Measurements from ENCODE around the gene CNDP2.

CNDP2 gene

GRCh38 chr18:74508821-74509225, 12.7 kb downstream of the CNDP2 start:
- DNase-seq (ENCODE audit: low spot score), result no peak
- no peak for TF ChIP-seq CTCF (IDR thresholded peaks at IDR 0.05; ENCODE audit: borderline replicate concordance, control extremely low read depth, extremely low read depth, insufficient read depth, missing control alignments)
- in situ Hi-C loops (cut with MboI; ENCODE audit: low sequenced_read_pairs, unreplicated experiment), result no loop called here

- TF ChIP-seq CTCF (IDR thresholded peaks at IDR 0.05; ENCODE audit: borderline replicate concordance, control extremely low read depth, extremely low read depth, insufficient read depth, missing control alignments), result no peak
- DNase-seq (ENCODE audit: low spot score), result no peak
- in situ Hi-C loops (cut with MboI; ENCODE audit: low sequenced_read_pairs, unreplicated experiment), result no loop called here
These were observed 13.9 kb downstream of the CNDP2 start for GRCh38 chr18:74509856-74510769.

- DNase-seq (ENCODE audit: low spot score), result no peak
- TF ChIP-seq CTCF (IDR thresholded peaks at IDR 0.05; ENCODE audit: borderline replicate concordance, control extremely low read depth, extremely low read depth, insufficient read depth, missing control alignments), result no peak
- in situ Hi-C loops (cut with MboI; ENCODE audit: low sequenced_read_pairs, unreplicated experiment), result no loop called here
These were observed 14.6 kb downstream of the CNDP2 start for GRCh38 chr18:74510770-74511095.

GRCh38 chr18:74511823-74512222, 15.7 kb downstream of the CNDP2 start:
- no peak for TF ChIP-seq CTCF (IDR thresholded peaks at IDR 0.05; ENCODE audit: borderline replicate concordance, control extremely low read depth, extremely low read depth, insufficient read depth, missing control alignments)
- no peak for DNase-seq (ENCODE audit: low spot score)
- in situ Hi-C loops (cut with MboI; ENCODE audit: low sequenced_read_pairs, unreplicated experiment), result no loop called here

- in situ Hi-C loops (cut with MboI; ENCODE audit: low sequenced_read_pairs, unreplicated experiment), result no loop called here
- no peak for DNase-seq (ENCODE audit: low spot score)
- TF ChIP-seq CTCF (IDR thresholded peaks at IDR 0.05; ENCODE audit: borderline replicate concordance, control extremely low read depth, extremely low read depth, insufficient read depth, missing control alignments), result no peak
These were observed 16.3 kb downstream of the CNDP2 start for GRCh38 chr18:74512321-74513053.

- no peak for DNase-seq (ENCODE audit: low spot score)
- no peak for TF ChIP-seq CTCF (IDR thresholded peaks at IDR 0.05; ENCODE audit: borderline replicate concordance, control extremely low read depth, extremely low read depth, insufficient read depth, missing control alignments)
- in situ Hi-C loops (cut with MboI; ENCODE audit: low sequenced_read_pairs, unreplicated experiment), result no loop called here
These were observed 17.2 kb downstream of the CNDP2 start for GRCh38 chr18:74513149-74513882.

Data from GM13976 (cell line).